Duodenal mucosa (tissue), 2 donors: ENCODE results near the gene GPR84.

Experiments used
- H3K27ac ChIP-seq: one replicate; pipeline ENCODE4 v1.7.0; 2013; ENCODE audit warnings: low read depth, low read length
- H3K27me3 ChIP-seq, 2 donors: one replicate each; pipeline ENCODE4 v1.7.0; 2013; ENCODE audit warnings: low read length in 2 of 2, control low read depth in 1 of 2; ENCODE audit not compliant: insufficient read depth in 2 of 2, control insufficient read depth in 1 of 2
- H3K36me3 ChIP-seq, 2 donors: one replicate each; pipeline ENCODE4 v1.7.0; 2013; ENCODE audit warnings: low read length in 2 of 2, control low read depth in 1 of 2; ENCODE audit not compliant: insufficient read depth in 2 of 2, control insufficient read depth in 1 of 2
- H3K4me1 ChIP-seq, 2 donors: one replicate each; pipeline ENCODE4 v1.7.0; 2013; ENCODE audit warnings: low read length in 2 of 2, control low read depth in 1 of 2; ENCODE audit not compliant: insufficient read depth in 2 of 2, control insufficient read depth in 1 of 2
- H3K4me3 ChIP-seq, 2 donors: one replicate each; pipeline ENCODE4 v1.7.0; 2013; ENCODE audit warnings: low read length in 2 of 2, low read depth in 1 of 2
- H3K9ac ChIP-seq, 2 donors: one replicate each; pipeline ENCODE4 v1.7.0; 2013; ENCODE audit warnings: low read length in 2 of 2, low read depth in 1 of 2
- H3K9me3 ChIP-seq, 2 donors: one replicate each; pipeline ENCODE4 v1.7.0; 2013; ENCODE audit warnings: low read length in 2 of 2, control low read depth in 1 of 2; ENCODE audit not compliant: control insufficient read depth in 1 of 2

GPR84 gene

DNA sequence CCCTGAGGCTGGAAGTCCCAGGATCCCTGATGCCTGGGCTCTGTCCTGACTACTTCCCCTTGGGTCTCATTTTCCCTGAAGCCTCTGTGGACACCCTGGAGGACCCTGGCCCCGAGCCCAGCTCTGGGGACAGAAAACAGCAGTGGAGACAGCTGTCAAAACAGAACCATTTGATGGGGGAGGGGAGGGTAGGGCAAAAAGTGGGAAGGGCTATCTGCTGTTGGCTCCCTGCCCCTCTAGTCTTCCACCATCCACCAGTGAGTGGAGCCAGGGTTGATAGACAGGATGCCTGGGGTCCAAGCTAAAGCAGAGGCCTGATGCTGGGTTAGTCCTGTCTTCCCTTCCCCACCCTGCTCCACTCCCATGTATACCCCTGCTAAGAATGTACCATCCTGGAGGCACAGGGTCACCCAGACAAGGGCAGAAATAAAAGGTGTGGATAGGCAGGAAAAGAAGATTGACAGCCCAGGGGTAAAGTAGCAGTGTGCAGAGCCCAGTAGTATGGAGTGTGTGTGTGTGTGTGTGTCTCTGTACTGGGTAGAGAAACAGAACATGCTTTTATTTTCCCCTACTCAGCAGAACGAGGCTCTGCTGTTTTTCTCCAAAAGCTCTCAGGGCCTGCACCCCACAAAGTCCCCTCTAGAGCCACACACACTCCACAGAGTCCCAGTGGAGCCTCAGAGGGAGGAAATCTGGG is 10.4 kb upstream of the GPR84 start:
- Histone ChIP-seq H3K4me1 (peaks cover 12 to 15% of the 10 kb centered on the region in 2 donors), H3K9ac (no peak overlapping the region)

GRCh38 chr12:54373649-54374561 is 9.6 kb upstream of the GPR84 start:
- H3K4me3 ChIP-seq = no peak overlapping the region
- H3K27ac ChIP-seq = no peak overlapping the region
- peaks cover 7 to 18% of the 10 kb centered on the region in 2 donors for H3K4me1 ChIP-seq
- no peaks in the 10 kb centered on the region for H3K9me3 ChIP-seq
- H3K9ac ChIP-seq = no peak overlapping the region
- peaks cover 0 to 5% of the 10 kb centered on the region in 2 donors for H3K27me3 ChIP-seq
- no peaks in the 10 kb centered on the region for H3K36me3 ChIP-seq

More for the DNA sequence above, 10.4 kb upstream of the GPR84 start:
- Histone ChIP-seq H3K36me3 (no peaks in the 10 kb centered on the region), H3K4me3 (no peak overlapping the region), H3K27ac (no peak overlapping the region), H3K27me3 (no peaks in the 10 kb centered on the region), H3K9me3 (no peaks in the 10 kb centered on the region)

DNA sequence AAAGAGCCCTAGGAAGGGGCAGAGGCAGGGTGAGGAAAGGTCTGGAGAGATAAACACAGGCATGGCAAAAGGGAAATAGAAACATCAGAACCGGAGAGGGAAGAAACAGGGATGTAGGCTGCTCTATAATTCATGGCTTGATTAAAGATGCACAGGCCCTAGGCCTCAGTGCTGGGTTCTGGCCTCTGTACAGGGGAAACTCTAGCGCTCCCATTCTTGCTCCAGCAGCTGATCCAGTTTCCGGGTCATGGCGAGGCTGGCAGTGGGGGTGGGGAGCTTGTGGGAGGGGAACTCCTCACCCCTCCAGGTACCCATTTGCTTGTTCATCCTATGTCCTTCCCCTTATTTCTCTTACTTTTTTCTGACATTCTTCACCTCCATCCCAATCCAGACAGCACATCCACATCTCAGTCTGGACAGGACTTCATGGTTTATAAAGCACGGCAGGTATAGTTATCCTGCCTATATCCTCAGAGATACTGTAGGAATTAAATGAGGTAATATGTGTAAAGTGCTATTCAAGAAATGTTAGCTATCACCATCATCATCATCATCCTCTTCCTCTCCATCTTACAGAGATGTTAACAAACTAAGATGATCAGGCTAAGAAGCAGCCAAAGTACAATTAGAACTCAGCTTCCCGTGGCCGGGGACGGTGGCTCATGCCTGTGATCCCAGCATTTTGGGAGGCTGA is 8.0 kb upstream of the GPR84 start:
- Histone ChIP-seq H3K4me3 (no peak overlapping the region), H3K36me3 (no peaks in the 10 kb centered on the region), H3K9me3 (no peaks in the 10 kb centered on the region), H3K27ac (no peak overlapping the region), H3K27me3 (peaks cover 5 to 7% of the 10 kb centered on the region in 2 donors), H3K4me1 (peaks cover 15 to 23% of the 10 kb centered on the region in 2 donors), H3K9ac (no peak overlapping the region)

DNA sequence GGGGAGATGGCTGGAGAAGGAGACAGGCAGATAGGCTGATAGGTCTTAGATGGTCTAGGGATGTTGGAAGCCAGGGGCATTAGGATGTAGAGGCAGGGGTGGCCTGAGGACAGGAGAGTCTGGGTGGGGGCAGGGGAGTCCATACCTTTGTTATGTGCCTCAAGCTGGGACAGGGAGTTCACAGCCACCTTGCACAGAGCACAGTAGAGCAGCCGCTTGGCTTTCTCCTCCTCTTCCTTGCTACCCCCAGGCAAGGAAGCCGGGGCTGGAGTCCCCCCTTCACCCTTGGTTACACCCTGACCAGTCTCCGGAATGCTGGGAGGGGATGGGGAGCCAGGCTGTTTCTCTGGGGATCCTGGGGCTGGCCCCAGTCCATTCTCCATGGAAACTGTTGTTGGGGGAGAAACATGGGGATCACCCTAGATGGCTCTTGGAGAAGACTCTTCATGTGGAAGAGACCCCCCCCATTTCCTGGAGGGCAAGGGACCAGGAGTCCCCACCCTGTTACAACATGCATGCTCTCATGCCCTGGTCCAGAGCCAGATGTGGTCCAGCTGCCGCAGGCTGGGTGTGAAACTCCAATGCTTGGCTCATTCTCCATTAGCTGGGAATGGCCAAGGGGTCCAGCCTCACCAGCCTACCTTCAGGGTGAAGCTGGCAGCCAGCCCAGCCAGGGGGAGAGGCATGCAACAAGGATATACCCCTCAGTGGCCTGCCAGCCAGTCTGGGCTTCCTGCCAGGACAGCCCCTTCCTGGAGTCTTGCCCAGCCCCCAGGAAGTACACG is 7.2 kb upstream of the GPR84 start:
- no peak overlapping the region for H3K27ac ChIP-seq
- H3K27me3 ChIP-seq = peaks cover 5 to 7% of the 10 kb centered on the region in 2 donors
- H3K4me1 ChIP-seq = peaks cover 15 to 23% of the 10 kb centered on the region in 2 donors
- H3K9ac ChIP-seq = no peak overlapping the region
- H3K9me3 ChIP-seq = no peaks in the 10 kb centered on the region
- H3K4me3 ChIP-seq = no peak overlapping the region
- no peaks in the 10 kb centered on the region for H3K36me3 ChIP-seq

- no peaks in the 10 kb centered on the region for H3K36me3 ChIP-seq
- no peaks in the 10 kb centered on the region for H3K9me3 ChIP-seq
- H3K4me1 ChIP-seq = peaks cover 15 to 23% of the 10 kb centered on the region in 2 donors
- H3K27me3 ChIP-seq = peaks cover 5 to 7% of the 10 kb centered on the region in 2 donors
- H3K9ac ChIP-seq = peak overlapping the region in 1 of 2 donors; percentile 32
- peak overlapping the region; percentile 2 for H3K27ac ChIP-seq
- H3K4me3 ChIP-seq = peak overlapping the region; percentile 48 to 58
These were observed 6.0 kb upstream of the GPR84 start for GRCh38 chr12:54370171-54370730.

GRCh38 chr12:54369597-54370131 is 5.4 kb upstream of the GPR84 start:
- peaks cover 15 to 23% of the 10 kb centered on the region in 2 donors for H3K4me1 ChIP-seq
- H3K9me3 ChIP-seq = no peaks in the 10 kb centered on the region
- peak overlapping the region; percentile 38 to 48 for H3K4me3 ChIP-seq
- no peaks in the 10 kb centered on the region for H3K36me3 ChIP-seq
- peaks cover 5 to 7% of the 10 kb centered on the region in 2 donors for H3K27me3 ChIP-seq
- no peak overlapping the region for H3K9ac ChIP-seq
- no peak overlapping the region for H3K27ac ChIP-seq

GRCh38 chr12:54368709-54369596 is 4.7 kb upstream of the GPR84 start:
- Histone ChIP-seq H3K27ac (no peak overlapping the region), H3K4me1 (peaks cover 15 to 23% of the 10 kb centered on the region in 2 donors), H3K9ac (peak overlapping the region; percentile 26 to 50), H3K4me3 (peak overlapping the region; percentile 38 to 48), H3K36me3 (no peaks in the 10 kb centered on the region), H3K9me3 (no peaks in the 10 kb centered on the region), H3K27me3 (peaks cover 5 to 7% of the 10 kb centered on the region in 2 donors)

- Histone ChIP-seq H3K36me3 (no peaks in the 10 kb centered on the region), H3K9me3 (no peaks in the 10 kb centered on the region), H3K27me3 (peaks cover 5 to 7% of the 10 kb centered on the region in 2 donors), H3K4me3 (peak overlapping the region; percentile 34 to 40), H3K4me1 (peaks cover 15 to 29% of the 10 kb centered on the region in 2 donors), H3K9ac (peak overlapping the region; percentile 26 to 50), H3K27ac (no peak overlapping the region)
These were observed 3.9 kb upstream of the GPR84 start for GRCh38 chr12:54368025-54368708.
